OCI-LY1 (cell line): Measurements from ENCODE around the gene RPS27A.

Source experiments
- CTCF ChIP-seq: fragments of 200-600 bp; sonication (generic), shearing (Covaris generic); IDR thresholded peaks from 2 replicates; pipeline ENCODE4 v1.5.1; 2017; ENCODE audit warnings: mild to moderate bottlenecking, antibody characterized with exemption, low read length, moderate library complexity, mixed read lengths
- EZH2 ChIP-seq: fragments of 200-600 bp; sonication (generic), shearing (Covaris generic); IDR thresholded peaks from 2 replicates; pipeline ENCODE4 v1.8.0; 2017; ENCODE audit warnings: borderline replicate concordance, mixed run types, mild to moderate bottlenecking, antibody characterized with exemption, low read length, moderate library complexity, mixed read lengths

GRCh38 chr2:55236992-55237543 lies 4.6 kb downstream of the RPS27A start:
- no peak for TF ChIP-seq EZH2
- TF ChIP-seq CTCF, result no peak
